ENCODE data around the gene NTN1.
A peak's percentile ranks its signal among the peaks of the same experiment; 100 is the strongest.

Gene NTN1

GRCh38 chr17:9285602-9286427 is 264.5 kb downstream of the NTN1 start:
- DNase-seq (ENCODE audit: low read depth in 1 of 2, low spot score in 1 of 2): no peak
- in situ Hi-C loops (cut with HindIII; ENCODE audit: low pct_unique_long_range_greater_than_20kb, low sequenced_read_pairs): no loop called here
- no peak for TF ChIP-seq JUND (IDR thresholded peaks at IDR 0.05; ENCODE audit: low read depth)

GRCh38 chr17:9286434-9286833 is 265.1 kb downstream of the NTN1 start:
- in situ Hi-C loops (cut with HindIII; ENCODE audit: low pct_unique_long_range_greater_than_20kb, low sequenced_read_pairs): no loop called here
- TF ChIP-seq JUND (IDR thresholded peaks at IDR 0.05; ENCODE audit: low read depth): no peak
- DNase-seq (ENCODE audit: low read depth in 1 of 2, low spot score in 1 of 2): no peak

- DNase-seq (ENCODE audit: low read depth in 1 of 2, low spot score in 1 of 2): no peak
- TF ChIP-seq JUND (IDR thresholded peaks at IDR 0.05; ENCODE audit: low read depth): no peak
- in situ Hi-C loops (cut with HindIII; ENCODE audit: low pct_unique_long_range_greater_than_20kb, low sequenced_read_pairs): no loop called here
Measured at GRCh38 chr17:9287306-9287705, 266.0 kb downstream of the NTN1 start.

GRCh38 chr17:9290226-9290613 is 268.9 kb downstream of the NTN1 start:
- in situ Hi-C loops (cut with HindIII; ENCODE audit: low pct_unique_long_range_greater_than_20kb, low sequenced_read_pairs): no loop called here
- no peak for DNase-seq (ENCODE audit: low read depth in 1 of 2, low spot score in 1 of 2)
- TF ChIP-seq JUND (IDR thresholded peaks at IDR 0.05; ENCODE audit: low read depth): no peak

GRCh38 chr17:9291912-9292560 is 270.7 kb downstream of the NTN1 start:
- DNase-seq (ENCODE audit: low read depth in 1 of 2, low spot score in 1 of 2): peak; percentile 21 to 54
- TF ChIP-seq JUND (IDR thresholded peaks at IDR 0.05; ENCODE audit: low read depth): no peak
- in situ Hi-C loops (cut with HindIII; ENCODE audit: low pct_unique_long_range_greater_than_20kb, low sequenced_read_pairs): no loop called here

GRCh38 chr17:9292561-9292941 is 271.2 kb downstream of the NTN1 start:
- in situ Hi-C loops (cut with HindIII; ENCODE audit: low pct_unique_long_range_greater_than_20kb, low sequenced_read_pairs): no loop called here
- TF ChIP-seq JUND (IDR thresholded peaks at IDR 0.05; ENCODE audit: low read depth): no peak

More at GRCh38 chr17:9292561-9292941, 271.2 kb downstream of the NTN1 start:
- DNase-seq (ENCODE audit: low read depth in 1 of 2, low spot score in 1 of 2): no peak
